ENCODE results near the gene GJB3.
"Not testable (repeated sequence)": the region's sequence is repeated elsewhere in the genome, so short reads cannot be mapped to it uniquely, and the experiment has no call there.

DNA sequence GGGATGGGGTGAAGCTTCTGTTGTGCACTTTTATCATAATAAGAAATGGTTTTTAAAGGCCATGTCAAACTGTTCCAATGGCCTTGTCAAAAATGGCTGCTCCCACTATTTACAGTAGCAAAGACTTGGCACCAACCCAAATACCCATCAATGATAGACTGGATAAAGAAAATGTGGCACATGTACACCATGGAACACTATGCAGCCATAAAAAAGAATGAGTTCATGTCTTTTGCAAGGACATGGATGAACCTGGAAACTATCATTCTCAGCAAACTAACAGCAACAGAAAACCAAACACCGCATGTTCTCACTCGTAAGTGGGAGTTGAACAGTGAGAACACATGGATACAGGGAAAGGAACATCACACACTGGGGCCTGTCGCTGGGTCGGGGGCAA lies 7.9 kb upstream of the GJB3 start:
- TF ChIP-seq, protein P1, sequence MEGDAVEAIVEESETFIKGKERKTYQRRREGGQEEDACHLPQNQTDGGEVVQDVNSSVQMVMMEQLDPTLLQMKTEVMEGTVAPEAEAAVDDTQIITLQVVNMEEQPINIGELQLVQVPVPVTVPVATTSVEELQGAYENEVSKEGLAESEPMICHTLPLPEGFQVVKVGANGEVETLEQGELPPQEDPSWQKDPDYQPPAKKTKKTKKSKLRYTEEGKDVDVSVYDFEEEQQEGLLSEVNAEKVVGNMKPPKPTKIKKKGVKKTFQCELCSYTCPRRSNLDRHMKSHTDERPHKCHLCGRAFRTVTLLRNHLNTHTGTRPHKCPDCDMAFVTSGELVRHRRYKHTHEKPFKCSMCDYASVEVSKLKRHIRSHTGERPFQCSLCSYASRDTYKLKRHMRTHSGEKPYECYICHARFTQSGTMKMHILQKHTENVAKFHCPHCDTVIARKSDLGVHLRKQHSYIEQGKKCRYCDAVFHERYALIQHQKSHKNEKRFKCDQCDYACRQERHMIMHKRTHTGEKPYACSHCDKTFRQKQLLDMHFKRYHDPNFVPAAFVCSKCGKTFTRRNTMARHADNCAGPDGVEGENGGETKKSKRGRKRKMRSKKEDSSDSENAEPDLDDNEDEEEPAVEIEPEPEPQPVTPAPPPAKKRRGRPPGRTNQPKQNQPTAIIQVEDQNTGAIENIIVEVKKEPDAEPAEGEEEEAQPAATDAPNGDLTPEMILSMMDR (IDR thresholded peaks at IDR 0.05): not testable (repeated sequence)
- not testable (repeated sequence) for TF ChIP-seq EZH2 (IDR thresholded peaks at IDR 0.05; ENCODE audit: borderline replicate concordance, insufficient read depth, low read depth, low read length, poor library complexity, severe bottlenecking)
